ENCODE data around the gene ZFYVE9.
"Not testable (repeated sequence)": the region's sequence is repeated elsewhere in the genome, so short reads cannot be mapped to it uniquely, and the experiment has no call there.

ZFYVE9 gene

GRCh38 chr1:52141513-52142219, at the start of gene ZFYVE9:
ZFYVE9 (plus strand) TSS chr1:52142089; CDS start chr1:52233207, 91,118 bp downstream.
- peak; percentile 30 to 49 for DNase-seq

GRCh38 chr1:52094300-52094699, 47.6 kb upstream of the ZFYVE9 start:
- DNase-seq, result not testable (repeated sequence)

- no peak for DNase-seq
Observed at GRCh38 chr1:52096216-52096615, 45.7 kb upstream of the ZFYVE9 start.

- no peak for DNase-seq
Observed at GRCh38 chr1:52098139-52098871, 43.6 kb upstream of the ZFYVE9 start.

- DNase-seq, result no peak
Observed at GRCh38 chr1:52102336-52103013, 39.4 kb upstream of the ZFYVE9 start.

GRCh38 chr1:52111492-52111891, 30.4 kb upstream of the ZFYVE9 start:
- peak; percentile 59 to 74 for DNase-seq

- DNase-seq, result no peak
Observed at GRCh38 chr1:52112489-52112888, 29.4 kb upstream of the ZFYVE9 start.

- DNase-seq, result no peak
Observed at GRCh38 chr1:52119301-52120079, 22.4 kb upstream of the ZFYVE9 start.

GRCh38 chr1:52122384-52122783, 19.5 kb upstream of the ZFYVE9 start:
- no peak for DNase-seq

GRCh38 chr1:52123622-52124021, 18.3 kb upstream of the ZFYVE9 start:
- DNase-seq, result no peak

GRCh38 chr1:52125736-52126359, 16.0 kb upstream of the ZFYVE9 start:
- DNase-seq, result no peak

GRCh38 chr1:52127181-52128180, 14.4 kb upstream of the ZFYVE9 start:
- peak; percentile 20 to 44 for DNase-seq

GRCh38 chr1:52139817-52140540, 1.9 kb upstream of the ZFYVE9 start:
- DNase-seq, result peak; percentile 69 to 74

- peak; percentile 32 to 37 for DNase-seq
Observed at GRCh38 chr1:52140633-52141512, 1.0 kb upstream of the ZFYVE9 start.

- no peak for DNase-seq
Observed at GRCh38 chr1:52142220-52143183, 613 bp downstream of the ZFYVE9 start.

GRCh38 chr1:52145137-52145536, 3.2 kb downstream of the ZFYVE9 start:
- no peak for DNase-seq

- not testable (repeated sequence) for DNase-seq
Observed at GRCh38 chr1:52150445-52150844, 8.6 kb downstream of the ZFYVE9 start.

GRCh38 chr1:52150946-52151345, 9.1 kb downstream of the ZFYVE9 start:
- no peak for DNase-seq
